ENCODE measurements around the gene IL1RAPL1. TPM values are rescaled to one million over a fixed set of nuclear protein-coding genes. Genes with fewer than 3 reads are reported as not detected.

IL1RAPL1 gene
- total and polyA plus RNA-seq, 9 of the 15 experiments (the other 6 are each of a cell fraction or from before 2014, with no cell fraction given): 0.04 to 0.07 (median 0.04) TPM; not detected in 6

DNA sequence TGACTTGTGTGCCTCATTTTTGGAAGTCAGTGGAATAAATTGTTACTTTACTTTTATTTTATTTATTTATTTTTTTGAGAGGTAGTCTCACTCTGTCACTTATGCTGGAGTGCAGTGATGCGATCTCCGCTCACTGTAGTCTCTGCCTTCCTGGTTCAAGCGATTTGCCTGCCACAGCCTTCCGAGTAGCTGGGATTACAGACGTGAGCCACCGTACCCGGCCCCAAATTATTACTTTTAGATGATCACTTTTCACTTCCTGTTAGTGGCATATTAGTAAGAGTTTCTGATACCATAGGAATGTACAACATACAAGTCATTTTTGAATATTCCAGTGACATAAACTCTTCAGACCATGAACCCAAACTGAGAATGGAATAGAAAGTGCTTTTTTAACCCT, 1017.1 kb downstream of the IL1RAPL1 start:
- Histone ChIP-seq H3K4me3 (no peak overlapping the region), H3K79me2 (ENCODE audit: control insufficient read depth, insufficient read depth, low read length) (no peaks in the 10 kb centered on the region), H3K27me3 (ENCODE audit: control insufficient read depth in 2 of 2, insufficient read depth in 2 of 2, low read length in 2 of 2) (no peaks in the 10 kb centered on the region), H4K20me1 (replicated peaks; ENCODE audit: control insufficient read depth, insufficient read depth, low read length) (no peaks in the 10 kb centered on the region), H3K27ac (ENCODE audit: extremely low read depth, low read depth, low read length) (no peak overlapping the region), H3K9me1 (ENCODE audit: control insufficient read depth, insufficient read depth, low read length) (no peaks in the 10 kb centered on the region), H2AFZ (ENCODE audit: low read depth, low read length) (no peak overlapping the region), H3K9me3 (replicated peaks; ENCODE audit: control insufficient read depth, insufficient read depth, low read depth, low read length) (no peaks in the 10 kb centered on the region), H3K36me3 (ENCODE audit: control insufficient read depth, insufficient read depth, low read length) (no peaks in the 10 kb centered on the region), H3K4me2 (ENCODE audit: insufficient read depth, low read length) (no peak overlapping the region), H3K9ac (ENCODE audit: insufficient read depth in 1 of 2, low read depth in 2 of 2, low read length in 2 of 2) (no peak overlapping the region), H3K4me1 (replicated peaks in 1 of 2; ENCODE audit: control insufficient read depth in 2 of 2, insufficient read depth in 2 of 2, low read length in 2 of 2) (no peaks in the 10 kb centered on the region)
- no peak for TF ChIP-seq SP1 (CRISPR knock-in tag; IDR thresholded peaks at IDR 0.05)
- TF ChIP-seq HDAC1 (IDR thresholded peaks at IDR 0.05): no peak
- TF ChIP-seq ZNF57 (CRISPR knock-in tag; IDR thresholded peaks at IDR 0.05): no peak
- no peak for TF ChIP-seq PTTG1 (tag; IDR thresholded peaks at IDR 0.05; ENCODE audit: low read depth)
- TF ChIP-seq ZNF584 (CRISPR knock-in tag; IDR thresholded peaks at IDR 0.05; ENCODE audit: low read depth): no peak
- TF ChIP-seq NFYB (IDR thresholded peaks at IDR 0.05; ENCODE audit: extremely low read depth, insufficient read length): no peak
- TF ChIP-seq DNMT1 (IDR thresholded peaks at IDR 0.05): no peak
- TF ChIP-seq, protein P1, sequence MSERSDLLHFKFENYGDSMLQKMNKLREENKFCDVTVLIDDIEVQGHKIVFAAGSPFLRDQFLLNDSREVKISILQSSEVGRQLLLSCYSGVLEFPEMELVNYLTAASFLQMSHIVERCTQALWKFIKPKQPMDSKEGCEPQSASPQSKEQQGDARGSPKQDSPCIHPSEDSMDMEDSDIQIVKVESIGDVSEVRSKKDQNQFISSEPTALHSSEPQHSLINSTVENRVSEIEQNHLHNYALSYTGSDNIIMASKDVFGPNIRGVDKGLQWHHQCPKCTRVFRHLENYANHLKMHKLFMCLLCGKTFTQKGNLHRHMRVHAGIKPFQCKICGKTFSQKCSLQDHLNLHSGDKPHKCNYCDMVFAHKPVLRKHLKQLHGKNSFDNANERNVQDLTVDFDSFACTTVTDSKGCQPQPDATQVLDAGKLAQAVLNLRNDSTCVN (CRISPR knock-in tag; IDR thresholded peaks at IDR 0.05): no peak
- no peak for TF ChIP-seq ELK1 (CRISPR knock-in tag; IDR thresholded peaks at IDR 0.05)
- no peak for TF ChIP-seq SMAD3 (CRISPR knock-in tag; conservative IDR thresholded peaks at IDR 0.05)
- no peak for TF ChIP-seq ZC3H4 (CRISPR knock-in tag; IDR thresholded peaks at IDR 0.05; ENCODE audit: borderline replicate concordance)
- TF ChIP-seq, protein P2, sequence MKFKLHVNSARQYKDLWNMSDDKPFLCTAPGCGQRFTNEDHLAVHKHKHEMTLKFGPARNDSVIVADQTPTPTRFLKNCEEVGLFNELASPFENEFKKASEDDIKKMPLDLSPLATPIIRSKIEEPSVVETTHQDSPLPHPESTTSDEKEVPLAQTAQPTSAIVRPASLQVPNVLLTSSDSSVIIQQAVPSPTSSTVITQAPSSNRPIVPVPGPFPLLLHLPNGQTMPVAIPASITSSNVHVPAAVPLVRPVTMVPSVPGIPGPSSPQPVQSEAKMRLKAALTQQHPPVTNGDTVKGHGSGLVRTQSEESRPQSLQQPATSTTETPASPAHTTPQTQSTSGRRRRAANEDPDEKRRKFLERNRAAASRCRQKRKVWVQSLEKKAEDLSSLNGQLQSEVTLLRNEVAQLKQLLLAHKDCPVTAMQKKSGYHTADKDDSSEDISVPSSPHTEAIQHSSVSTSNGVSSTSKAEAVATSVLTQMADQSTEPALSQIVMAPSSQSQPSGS (CRISPR knock-in tag; IDR thresholded peaks at IDR 0.05): no peak
- TF ChIP-seq ZNF324 (CRISPR knock-in tag; IDR thresholded peaks at IDR 0.05): no peak
- TF ChIP-seq, protein P3, sequence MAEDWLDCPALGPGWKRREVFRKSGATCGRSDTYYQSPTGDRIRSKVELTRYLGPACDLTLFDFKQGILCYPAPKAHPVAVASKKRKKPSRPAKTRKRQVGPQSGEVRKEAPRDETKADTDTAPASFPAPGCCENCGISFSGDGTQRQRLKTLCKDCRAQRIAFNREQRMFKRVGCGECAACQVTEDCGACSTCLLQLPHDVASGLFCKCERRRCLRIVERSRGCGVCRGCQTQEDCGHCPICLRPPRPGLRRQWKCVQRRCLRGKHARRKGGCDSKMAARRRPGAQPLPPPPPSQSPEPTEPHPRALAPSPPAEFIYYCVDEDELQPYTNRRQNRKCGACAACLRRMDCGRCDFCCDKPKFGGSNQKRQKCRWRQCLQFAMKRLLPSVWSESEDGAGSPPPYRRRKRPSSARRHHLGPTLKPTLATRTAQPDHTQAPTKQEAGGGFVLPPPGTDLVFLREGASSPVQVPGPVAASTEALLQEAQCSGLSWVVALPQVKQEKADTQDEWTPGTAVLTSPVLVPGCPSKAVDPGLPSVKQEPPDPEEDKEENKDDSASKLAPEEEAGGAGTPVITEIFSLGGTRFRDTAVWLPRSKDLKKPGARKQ (CRISPR knock-in tag; IDR thresholded peaks at IDR 0.05): no peak
- no peak for TF ChIP-seq ILF3 (IDR thresholded peaks at IDR 0.05; ENCODE audit: borderline replicate concordance)
- TF ChIP-seq NFATC3 (IDR thresholded peaks at IDR 0.05): no peak
- TF ChIP-seq ZBTB9 (CRISPR knock-in tag; IDR thresholded peaks at IDR 0.05): no peak
- in situ Hi-C loops (cut with MboI): no loop called here
- intact Hi-C loops (cut with micrococcal nuclease): no loop called here
- 0% methylated on average over 3 of the region's 7 CpGs for WGBS (ENCODE audit: insufficient coverage, low coverage, missing lambda C conversion rate)
- CTCF ChIA-PET (ENCODE audit: low intra/inter-chr PET ratio): no interaction called here
- FAIRE-seq: no peak
- no peak for DNase-seq (ENCODE audit: extremely low read depth in 1 of 4, low spot score in 3 of 4)
- no peak for ATAC-seq
- no TSS peak for BruUV-seq (replicated peaks)
- POLR2A ChIA-PET: no interaction called here

Data from K562 (cell line).